Cardiac septum (tissue), 1 donor: ENCODE data around the gene COCH. TPM values are rescaled to one million over a fixed set of nuclear protein-coding genes. Genes with fewer than 3 reads are reported as not detected.

Experiments
- DNase-seq: peaks from one replicate; pipeline ENCODE4 v3.0.0-alpha.2; 2020; ENCODE audit warnings: low spot score
- intact Hi-C: fragments of 100-400 bp; cut with DNase I; formaldehyde crosslinking; loops from one replicate; pipeline ENCODE4 v1.14.0; 2022
- long read RNA-seq: library from polyadenylated mRNA; unstranded; transcript quantifications from one replicate; pipeline ENCODE4 v2.0.0, GENCODE V29; 2021
- total RNA-seq: library from RNA; stranded (reverse); fragmentation: NEBNext Ultra II Directional; extraction: Animal tissue kit (Norgen Biotek cat#: 25700); gene quantifications from one replicate; pipeline ENCODE4 v1.2.1, GENCODE V29; 2021
- donor health status: DM: no; HTN: no; CAD: no.

COCH gene
- 0.97 TPM for total RNA-seq
- long read RNA-seq, partial matches to known transcripts: 0 of 30 reads
- long read RNA-seq, other reads (novel, unspliced or antisense): 29 of 30 reads

- no peak for DNase-seq
- intact Hi-C loops: no loop called here
Measured at GRCh38 chr14:30874120-30874998, at the start of gene COCH. Gene COCH, plus strand, starts transcription at chr14:30874559. Its CDS starts 380 bp downstream, at chr14:30874939.

- no peak for DNase-seq
- intact Hi-C loops: no loop called here
Measured at GRCh38 chr14:30826070-30826469, 48.3 kb upstream of the COCH start.

GRCh38 chr14:30829853-30830252 lies 44.5 kb upstream of the COCH start:
- intact Hi-C loops: no loop called here

GRCh38 chr14:30834353-30834752 lies 40.0 kb upstream of the COCH start:
- intact Hi-C loops: no loop called here
- DNase-seq: no peak

More at GRCh38 chr14:30829853-30830252, 44.5 kb upstream of the COCH start:
- DNase-seq: no peak

GRCh38 chr14:30838351-30838750 lies 36.0 kb upstream of the COCH start:
- DNase-seq: no peak
- intact Hi-C loops: no loop called here

GRCh38 chr14:30840086-30840779 lies 34.1 kb upstream of the COCH start:
- no peak for DNase-seq
- intact Hi-C loops: no loop called here

- no peak for DNase-seq
- intact Hi-C loops: no loop called here
Measured at GRCh38 chr14:30842431-30842830, 31.9 kb upstream of the COCH start.

- intact Hi-C loops: no loop called here
- DNase-seq: no peak
Measured at GRCh38 chr14:30848449-30849240, 25.7 kb upstream of the COCH start.

- no peak for DNase-seq
- intact Hi-C loops: no loop called here
Measured at GRCh38 chr14:30849354-30849753, 25.0 kb upstream of the COCH start.

- intact Hi-C loops: no loop called here
- DNase-seq: no peak
Measured at GRCh38 chr14:30849983-30850382, 24.4 kb upstream of the COCH start.

GRCh38 chr14:30853946-30854345 lies 20.4 kb upstream of the COCH start:
- intact Hi-C loops: no loop called here

GRCh38 chr14:30854492-30854891 lies 19.9 kb upstream of the COCH start:
- no peak for DNase-seq
- intact Hi-C loops: no loop called here

More at GRCh38 chr14:30853946-30854345, 20.4 kb upstream of the COCH start:
- DNase-seq: no peak

GRCh38 chr14:30855345-30856037 lies 18.9 kb upstream of the COCH start:
- intact Hi-C loops: no loop called here
- DNase-seq: no peak

- intact Hi-C loops: no loop called here
- no peak for DNase-seq
Measured at GRCh38 chr14:30861200-30861599, 13.2 kb upstream of the COCH start.

- intact Hi-C loops: no loop called here
- DNase-seq: no peak
Measured at GRCh38 chr14:30864934-30865333, 9.4 kb upstream of the COCH start.

GRCh38 chr14:30868736-30869135 lies 5.6 kb upstream of the COCH start:
- no peak for DNase-seq
- intact Hi-C loops: no loop called here

GRCh38 chr14:30869551-30870155 lies 4.7 kb upstream of the COCH start:
- DNase-seq: no peak
- intact Hi-C loops: no loop called here

- intact Hi-C loops: no loop called here
- no peak for DNase-seq
Measured at GRCh38 chr14:30872602-30873001, 1.8 kb upstream of the COCH start.
